ENCODE measurements around the gene LRRC71.

The LRRC71 gene

GRCh38 chr1:156908955-156909354, 11.5 kb upstream of the LRRC71 start:
- TF ChIP-seq ZFP3 (CRISPR knock-in tag; IDR thresholded peaks at IDR 0.05) (no peak), ZNF565 (CRISPR knock-in tag; conservative IDR thresholded peaks at IDR 0.05; ENCODE audit: low read depth) (no peak), PATZ1 (CRISPR knock-in tag; IDR thresholded peaks at IDR 0.05; ENCODE audit: borderline replicate concordance) (no peak), BACH2 (CRISPR knock-in tag; IDR thresholded peaks at IDR 0.05; ENCODE audit: borderline replicate concordance) (no peak), ARNTL (CRISPR knock-in tag; IDR thresholded peaks at IDR 0.05; ENCODE audit: borderline replicate concordance, low read depth) (no peak), TCF4 (CRISPR knock-in tag; IDR thresholded peaks at IDR 0.05; ENCODE audit: borderline replicate concordance) (no peak), SNAI2 (CRISPR knock-in tag; IDR thresholded peaks at IDR 0.05) (no peak), ZNF8 (CRISPR knock-in tag; IDR thresholded peaks at IDR 0.05) (no peak), ESRRG (CRISPR knock-in tag; IDR thresholded peaks at IDR 0.05) (no peak), POU6F1 (CRISPR knock-in tag; IDR thresholded peaks at IDR 0.05; ENCODE audit: borderline replicate concordance, low read depth) (no peak), RARB (CRISPR knock-in tag; IDR thresholded peaks at IDR 0.05) (no peak), CSDC2 (CRISPR knock-in tag; IDR thresholded peaks at IDR 0.05) (no peak), ISL1 (CRISPR knock-in tag; IDR thresholded peaks at IDR 0.05) (no peak), ZFP30 (CRISPR knock-in tag; IDR thresholded peaks at IDR 0.05) (no peak), PPARA (CRISPR knock-in tag; IDR thresholded peaks at IDR 0.05; ENCODE audit: borderline replicate concordance) (no peak)
- TF ChIP-seq, protein P1, sequence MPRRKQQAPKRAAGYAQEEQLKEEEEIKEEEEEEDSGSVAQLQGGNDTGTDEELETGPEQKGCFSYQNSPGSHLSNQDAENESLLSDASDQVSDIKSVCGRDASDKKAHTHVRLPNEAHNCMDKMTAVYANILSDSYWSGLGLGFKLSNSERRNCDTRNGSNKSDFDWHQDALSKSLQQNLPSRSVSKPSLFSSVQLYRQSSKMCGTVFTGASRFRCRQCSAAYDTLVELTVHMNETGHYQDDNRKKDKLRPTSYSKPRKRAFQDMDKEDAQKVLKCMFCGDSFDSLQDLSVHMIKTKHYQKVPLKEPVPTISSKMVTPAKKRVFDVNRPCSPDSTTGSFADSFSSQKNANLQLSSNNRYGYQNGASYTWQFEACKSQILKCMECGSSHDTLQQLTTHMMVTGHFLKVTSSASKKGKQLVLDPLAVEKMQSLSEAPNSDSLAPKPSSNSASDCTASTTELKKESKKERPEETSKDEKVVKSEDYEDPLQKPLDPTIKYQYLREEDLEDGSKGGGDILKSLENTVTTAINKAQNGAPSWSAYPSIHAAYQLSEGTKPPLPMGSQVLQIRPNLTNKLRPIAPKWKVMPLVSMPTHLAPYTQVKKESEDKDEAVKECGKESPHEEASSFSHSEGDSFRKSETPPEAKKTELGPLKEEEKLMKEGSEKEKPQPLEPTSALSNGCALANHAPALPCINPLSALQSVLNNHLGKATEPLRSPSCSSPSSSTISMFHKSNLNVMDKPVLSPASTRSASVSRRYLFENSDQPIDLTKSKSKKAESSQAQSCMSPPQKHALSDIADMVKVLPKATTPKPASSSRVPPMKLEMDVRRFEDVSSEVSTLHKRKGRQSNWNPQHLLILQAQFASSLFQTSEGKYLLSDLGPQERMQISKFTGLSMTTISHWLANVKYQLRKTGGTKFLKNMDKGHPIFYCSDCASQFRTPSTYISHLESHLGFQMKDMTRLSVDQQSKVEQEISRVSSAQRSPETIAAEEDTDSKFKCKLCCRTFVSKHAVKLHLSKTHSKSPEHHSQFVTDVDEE (CRISPR knock-in tag; IDR thresholded peaks at IDR 0.05): no peak
- TF ChIP-seq, protein P2, sequence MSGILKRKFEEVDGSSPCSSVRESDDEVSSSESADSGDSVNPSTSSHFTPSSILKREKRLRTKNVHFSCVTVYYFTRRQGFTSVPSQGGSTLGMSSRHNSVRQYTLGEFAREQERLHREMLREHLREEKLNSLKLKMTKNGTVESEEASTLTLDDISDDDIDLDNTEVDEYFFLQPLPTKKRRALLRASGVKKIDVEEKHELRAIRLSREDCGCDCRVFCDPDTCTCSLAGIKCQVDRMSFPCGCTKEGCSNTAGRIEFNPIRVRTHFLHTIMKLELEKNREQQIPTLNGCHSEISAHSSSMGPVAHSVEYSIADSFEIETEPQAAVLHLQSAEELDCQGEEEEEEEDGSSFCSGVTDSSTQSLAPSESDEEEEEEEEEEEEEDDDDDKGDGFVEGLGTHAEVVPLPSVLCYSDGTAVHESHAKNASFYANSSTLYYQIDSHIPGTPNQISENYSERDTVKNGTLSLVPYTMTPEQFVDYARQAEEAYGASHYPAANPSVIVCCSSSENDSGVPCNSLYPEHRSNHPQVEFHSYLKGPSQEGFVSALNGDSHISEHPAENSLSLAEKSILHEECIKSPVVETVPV (CRISPR knock-in tag; IDR thresholded peaks at IDR 0.05): no peak
- no peak for ATAC-seq

- ATAC-seq: no peak
- no peak for TF ChIP-seq ARNTL (CRISPR knock-in tag; IDR thresholded peaks at IDR 0.05; ENCODE audit: borderline replicate concordance, low read depth)
- no peak for TF ChIP-seq ZNF565 (CRISPR knock-in tag; conservative IDR thresholded peaks at IDR 0.05; ENCODE audit: low read depth)
- no peak for TF ChIP-seq PATZ1 (CRISPR knock-in tag; IDR thresholded peaks at IDR 0.05; ENCODE audit: borderline replicate concordance)
- no peak for TF ChIP-seq PPARA (CRISPR knock-in tag; IDR thresholded peaks at IDR 0.05; ENCODE audit: borderline replicate concordance)
- no peak for TF ChIP-seq CSDC2 (CRISPR knock-in tag; IDR thresholded peaks at IDR 0.05)
- TF ChIP-seq ZFP3 (CRISPR knock-in tag; IDR thresholded peaks at IDR 0.05): no peak
- TF ChIP-seq TCF4 (CRISPR knock-in tag; IDR thresholded peaks at IDR 0.05; ENCODE audit: borderline replicate concordance): no peak
- no peak for TF ChIP-seq ZFP30 (CRISPR knock-in tag; IDR thresholded peaks at IDR 0.05)
- TF ChIP-seq ZNF8 (CRISPR knock-in tag; IDR thresholded peaks at IDR 0.05): no peak
- no peak for TF ChIP-seq RARB (CRISPR knock-in tag; IDR thresholded peaks at IDR 0.05)
- no peak for TF ChIP-seq POU6F1 (CRISPR knock-in tag; IDR thresholded peaks at IDR 0.05; ENCODE audit: borderline replicate concordance, low read depth)
- no peak for TF ChIP-seq OSR1 (CRISPR knock-in tag; IDR thresholded peaks at IDR 0.05)
- TF ChIP-seq TOX (CRISPR knock-in tag; IDR thresholded peaks at IDR 0.05; ENCODE audit: borderline replicate concordance): no peak
- no peak for TF ChIP-seq ISL1 (CRISPR knock-in tag; IDR thresholded peaks at IDR 0.05)
- TF ChIP-seq ZNF70 (CRISPR knock-in tag; IDR thresholded peaks at IDR 0.05): no peak
- no peak for TF ChIP-seq SNAI2 (CRISPR knock-in tag; IDR thresholded peaks at IDR 0.05)
- TF ChIP-seq, protein P1 (CRISPR knock-in tag; IDR thresholded peaks at IDR 0.05): no peak
- TF ChIP-seq GLIS3 (CRISPR knock-in tag; IDR thresholded peaks at IDR 0.05): no peak
- TF ChIP-seq, protein P3, sequence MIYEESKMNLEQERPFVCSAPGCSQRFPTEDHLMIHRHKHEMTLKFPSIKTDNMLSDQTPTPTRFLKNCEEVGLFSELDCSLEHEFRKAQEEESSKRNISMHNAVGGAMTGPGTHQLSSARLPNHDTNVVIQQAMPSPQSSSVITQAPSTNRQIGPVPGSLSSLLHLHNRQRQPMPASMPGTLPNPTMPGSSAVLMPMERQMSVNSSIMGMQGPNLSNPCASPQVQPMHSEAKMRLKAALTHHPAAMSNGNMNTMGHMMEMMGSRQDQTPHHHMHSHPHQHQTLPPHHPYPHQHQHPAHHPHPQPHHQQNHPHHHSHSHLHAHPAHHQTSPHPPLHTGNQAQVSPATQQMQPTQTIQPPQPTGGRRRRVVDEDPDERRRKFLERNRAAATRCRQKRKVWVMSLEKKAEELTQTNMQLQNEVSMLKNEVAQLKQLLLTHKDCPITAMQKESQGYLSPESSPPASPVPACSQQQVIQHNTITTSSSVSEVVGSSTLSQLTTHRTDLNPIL (CRISPR knock-in tag; IDR thresholded peaks at IDR 0.05; ENCODE audit: low read depth): no peak
- no peak for TF ChIP-seq ESRRG (CRISPR knock-in tag; IDR thresholded peaks at IDR 0.05)
Measured at GRCh38 chr1:156909671-156910070, 10.8 kb upstream of the LRRC71 start.

All from SK-N-SH treated with all-trans-retinoic acid at 6 μM for 48 hours (cell line).